Sigmoid colon (tissue), 7 donors: ENCODE results near the gene NDST1. TPM values are rescaled to one million over a fixed set of nuclear protein-coding genes. Genes with fewer than 3 reads are reported as not detected.

ENCODE experiments used
- DNase-seq: peaks from one replicate; pipeline ENCODE4 v3.0.0-alpha.2; 2019
- H3K27ac ChIP-seq, 4 donors: fragments of 200-600 bp; sonication (generic); one replicate each; pipeline ENCODE4 v1.5.1; 2016 to 2019; ENCODE audit warnings: mild to moderate bottlenecking in 1 of 4
- H3K27me3 ChIP-seq, 3 donors: fragments of 200-600 bp; sonication (generic); one replicate each; pipeline ENCODE4 v1.5.1; 2019; ENCODE audit warnings: mild to moderate bottlenecking in 1 of 3
- H3K36me3 ChIP-seq, 4 donors: fragments of 200-600 bp; sonication (generic); one replicate each; pipeline ENCODE4 v1.5.1; 2016 to 2019
- H3K4me1 ChIP-seq, 4 donors: fragments of 200-600 bp; sonication (generic); one replicate each; pipeline ENCODE4 v1.5.1; 2017 to 2019
- H3K4me3 ChIP-seq, 4 donors: fragments of 200-600 bp; sonication (generic); one replicate each; pipeline ENCODE4 v1.5.1; 2017 to 2019; ENCODE audit warnings: mild to moderate bottlenecking in 2 of 4, moderate library complexity in 1 of 4
- H3K9me3 ChIP-seq, 4 donors: fragments of 200-600 bp in 3 of 4; sonication (generic) in 3 of 4; one replicate each; pipeline versions ENCODE4 v1.5.1 to v1.6.1; 2013 to 2019
- CTCF ChIP-seq, 4 experiments: fragments of 450-650 bp in 3 of 4; fragments of 200-600 bp in 1 of 4; IDR thresholded peaks; one replicate each; pipeline ENCODE4 v1.5.1; 2016 to 2019; ENCODE audit warnings: antibody characterized with exemption in 4 of 4, mild to moderate bottlenecking in 3 of 4, moderate library complexity in 2 of 4
- EP300 ChIP-seq, 4 donors: sonication (generic); formaldehyde crosslinking; IDR thresholded peaks; one replicate each; pipeline ENCODE4 v1.6.1; 2017; ENCODE audit warnings: antibody characterized with exemption in 4 of 4
- POLR2A ChIP-seq, 2 donors: fragments of 450-650 bp; IDR thresholded peaks; one replicate each; pipeline ENCODE4 v1.6.1; 2016; ENCODE audit warnings: antibody characterized with exemption in 2 of 2, mild to moderate bottlenecking in 2 of 2, moderate library complexity in 2 of 2
- POLR2AphosphoS5 ChIP-seq, 4 donors: sonication (generic); formaldehyde crosslinking; IDR thresholded peaks; one replicate each; pipeline ENCODE4 v1.6.1; 2017; ENCODE audit warnings: antibody characterized with exemption in 4 of 4
- WGBS, 2 donors: extraction: QIAGEN DNeasy Blood & Tissue Kit; methylation state at CpG; one replicate each; pipeline ENCODE4 v1.1.7; 2013; 5-methylcytosine and 5-hydroxymethylcytosine counted together
- intact Hi-C: fragments of 100-400 bp; cut with DNase I; formaldehyde crosslinking; loops from one replicate; pipeline ENCODE4 v1.15.1; 2023
- polyA plus RNA-seq, 3 donors: library from polyadenylated mRNA; stranded (reverse); fragments of 200-250 nt; gene quantifications; one replicate each; pipeline ENCODE4 v1.2.3, GENCODE V29; 2013
- total RNA-seq, 4 donors: library from RNA; depleted of rRNA; stranded (reverse); fragments of >200 nt; gene quantifications; one replicate each; pipeline ENCODE4 v1.1.0, GENCODE V29; 2016
- donor health status: healthy with polysubstance abuse.
- donor health status: Bipolar disorder and iron deficiency.
- donor health status: healthy.

The NDST1 gene
- total and polyA plus RNA-seq, 7 donors, result 5.4 to 74.8 (median 39.4) TPM

- Histone ChIP-seq H3K27ac (peak overlapping the region; percentile 95 to 98 (median 96)), H3K36me3 (no peaks in the 10 kb centered on the region), H3K4me3 (no peak overlapping the region), H3K4me1 (peaks cover 0 to 83% (median 74%) of the 10 kb centered on the region in 4 donors), H3K9me3 (no peaks in the 10 kb centered on the region), H3K27me3 (no peaks in the 10 kb centered on the region)
- no peak for DNase-seq
- 89 to 90% methylated on average over 4 of the region's 4 CpGs for WGBS, 2 donors
- intact Hi-C loops, result no loop called here
- TF ChIP-seq POLR2A (IDR thresholded peaks at IDR 0.05) (no peak), POLR2AphosphoS5 (IDR thresholded peaks at IDR 0.05) (no peak), CTCF (IDR thresholded peaks at IDR 0.05) (no peak), EP300 (IDR thresholded peaks at IDR 0.05) (no peak)
These were observed 16.1 kb upstream of the NDST1 start for GRCh38 chr5:150491876-150492275.

GRCh38 chr5:150492621-150493020 is 15.3 kb upstream of the NDST1 start:
- Histone ChIP-seq H3K27me3 (no peaks in the 10 kb centered on the region), H3K9me3 (no peaks in the 10 kb centered on the region), H3K36me3 (no peaks in the 10 kb centered on the region), H3K4me3 (no peak overlapping the region), H3K27ac (peak overlapping the region in 3 of 4 donors; percentile 95 to 97 (median 96)), H3K4me1 (peaks cover 0 to 83% (median 74%) of the 10 kb centered on the region in 4 donors)
- WGBS, 2 donors, result 85 to 87% methylated on average over 6 of the region's 6 CpGs
- intact Hi-C loops, result no loop called here
- TF ChIP-seq POLR2AphosphoS5 (IDR thresholded peaks at IDR 0.05), result no peak
- no peak for TF ChIP-seq EP300 (IDR thresholded peaks at IDR 0.05)
- TF ChIP-seq POLR2A (IDR thresholded peaks at IDR 0.05), result no peak
- TF ChIP-seq CTCF (IDR thresholded peaks at IDR 0.05), result no peak
- DNase-seq, result no peak

- WGBS, 2 donors, result 91 to 92% methylated on average over 3 of the region's 3 CpGs
- Histone ChIP-seq H3K4me3 (no peak overlapping the region), H3K27me3 (no peaks in the 10 kb centered on the region), H3K27ac (peak overlapping the region; percentile 58 to 78 (median 72)), H3K36me3 (no peaks in the 10 kb centered on the region), H3K4me1 (peaks cover 0 to 83% (median 72%) of the 10 kb centered on the region in 4 donors), H3K9me3 (no peaks in the 10 kb centered on the region)
- TF ChIP-seq EP300 (IDR thresholded peaks at IDR 0.05), result no peak
- no peak for TF ChIP-seq CTCF (IDR thresholded peaks at IDR 0.05)
- no peak for TF ChIP-seq POLR2A (IDR thresholded peaks at IDR 0.05)
- no peak for TF ChIP-seq POLR2AphosphoS5 (IDR thresholded peaks at IDR 0.05)
- intact Hi-C loops, result no loop called here
- no peak for DNase-seq
These were observed 11.8 kb upstream of the NDST1 start for GRCh38 chr5:150496098-150496497.

GRCh38 chr5:150496534-150496933 is 11.4 kb upstream of the NDST1 start:
- Histone ChIP-seq H3K4me3 (no peak overlapping the region), H3K4me1 (peaks cover 0 to 82% (median 72%) of the 10 kb centered on the region in 4 donors), H3K27me3 (no peaks in the 10 kb centered on the region), H3K36me3 (no peaks in the 10 kb centered on the region), H3K9me3 (no peaks in the 10 kb centered on the region), H3K27ac (peak overlapping the region; percentile 58 to 78 (median 72))
- DNase-seq, result no peak
- WGBS, 2 donors, result 83 to 87% methylated on average over 4 of the region's 4 CpGs
- TF ChIP-seq POLR2A (IDR thresholded peaks at IDR 0.05), result no peak
- no peak for TF ChIP-seq EP300 (IDR thresholded peaks at IDR 0.05)
- TF ChIP-seq POLR2AphosphoS5 (IDR thresholded peaks at IDR 0.05), result no peak
- no peak for TF ChIP-seq CTCF (IDR thresholded peaks at IDR 0.05)
- intact Hi-C loops, result no loop called here
